ENCODE results near the gene KRTAP22-1. TPM values are rescaled to one million over a fixed set of nuclear protein-coding genes. Genes with fewer than 3 reads are reported as not detected.

KRTAP22-1 gene
- total RNA-seq (2021; fragmentation: NEBNext Ultra II Directional; extraction: Animal tissue kit (Norgen Biotek cat#: 25700)), result not detected
- long read RNA-seq, result 0 reads

DNA sequence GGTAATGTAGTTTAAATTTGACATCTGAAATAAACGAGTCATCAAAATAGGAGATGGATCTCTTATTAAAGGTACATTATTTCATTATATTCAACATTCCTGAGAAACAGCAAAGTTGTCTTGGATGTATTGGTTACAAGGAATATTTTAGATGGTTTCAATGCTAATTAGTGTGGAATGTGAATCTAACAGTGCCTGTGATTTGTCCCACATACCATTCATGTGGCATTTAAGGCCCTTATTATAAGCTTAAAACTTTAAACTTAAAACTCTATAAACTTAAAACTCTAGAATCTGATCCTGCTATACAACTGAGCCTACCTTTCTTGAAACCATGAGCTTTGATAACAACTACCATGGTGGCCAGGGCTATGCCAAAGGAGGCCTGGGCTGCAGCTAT lies at the start of gene KRTAP22-1:
Gene KRTAP22-1, plus strand, starts transcription at position 301 of the 400 bp plus-strand sequence.
- TF ChIP-seq, protein P1, sequence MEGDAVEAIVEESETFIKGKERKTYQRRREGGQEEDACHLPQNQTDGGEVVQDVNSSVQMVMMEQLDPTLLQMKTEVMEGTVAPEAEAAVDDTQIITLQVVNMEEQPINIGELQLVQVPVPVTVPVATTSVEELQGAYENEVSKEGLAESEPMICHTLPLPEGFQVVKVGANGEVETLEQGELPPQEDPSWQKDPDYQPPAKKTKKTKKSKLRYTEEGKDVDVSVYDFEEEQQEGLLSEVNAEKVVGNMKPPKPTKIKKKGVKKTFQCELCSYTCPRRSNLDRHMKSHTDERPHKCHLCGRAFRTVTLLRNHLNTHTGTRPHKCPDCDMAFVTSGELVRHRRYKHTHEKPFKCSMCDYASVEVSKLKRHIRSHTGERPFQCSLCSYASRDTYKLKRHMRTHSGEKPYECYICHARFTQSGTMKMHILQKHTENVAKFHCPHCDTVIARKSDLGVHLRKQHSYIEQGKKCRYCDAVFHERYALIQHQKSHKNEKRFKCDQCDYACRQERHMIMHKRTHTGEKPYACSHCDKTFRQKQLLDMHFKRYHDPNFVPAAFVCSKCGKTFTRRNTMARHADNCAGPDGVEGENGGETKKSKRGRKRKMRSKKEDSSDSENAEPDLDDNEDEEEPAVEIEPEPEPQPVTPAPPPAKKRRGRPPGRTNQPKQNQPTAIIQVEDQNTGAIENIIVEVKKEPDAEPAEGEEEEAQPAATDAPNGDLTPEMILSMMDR (IDR thresholded peaks at IDR 0.05), result no peak
- Mint-ChIP-seq H3K27ac (no peak within 1 kb of the TSS), H3K4me1 (ENCODE audit: low read depth) (no peaks in the 10 kb centered on the region), H3K36me3 (ENCODE audit: low read depth) (no peaks in the 10 kb centered on the region), H3K27me3 (ENCODE audit: insufficient read depth) (no peaks in the 10 kb centered on the region; the same call in 1 of the 2 replicates), H3K4me3 (no peak within 1 kb of the TSS), H3K9me3 (peaks cover 50% of the 10 kb centered on the region)
- no peak for DNase-seq

DNA sequence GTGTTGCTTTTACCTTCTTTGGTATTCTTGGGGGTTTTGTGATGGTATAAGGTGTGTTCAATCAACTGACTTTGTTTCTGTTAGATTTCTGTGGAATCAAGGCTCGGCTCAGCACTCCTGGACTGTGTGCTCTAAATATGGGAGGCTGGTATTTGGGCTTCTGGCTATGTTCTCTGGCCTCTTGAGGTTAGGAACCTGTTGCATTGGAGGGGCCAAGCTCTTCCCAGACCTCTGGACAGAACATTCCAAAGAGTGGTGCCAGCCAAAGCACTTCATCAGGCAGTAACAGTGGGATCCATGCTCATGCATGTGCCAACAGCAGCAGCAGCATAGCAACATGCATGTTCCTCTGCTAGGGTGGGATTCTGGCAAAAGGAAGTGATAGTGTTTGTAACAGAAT lies 48.1 kb upstream of the KRTAP22-1 start:
- Mint-ChIP-seq H3K27ac (no peak overlapping the region), H3K36me3 (ENCODE audit: low read depth) (peaks cover 6% of the 10 kb centered on the region; the same call in 1 of the 2 replicates), H3K27me3 (ENCODE audit: insufficient read depth) (no peaks in the 10 kb centered on the region), H3K4me1 (ENCODE audit: low read depth) (no peaks in the 10 kb centered on the region), H3K4me3 (no peak overlapping the region), H3K9me3 (peaks cover 60% of the 10 kb centered on the region)
- DNase-seq, result no peak
- TF ChIP-seq, protein P1 (IDR thresholded peaks at IDR 0.05), result no peak

- H3K27me3 Mint-ChIP-seq (ENCODE audit: insufficient read depth), result no peaks in the 10 kb centered on the region
- no peak overlapping the region for H3K27ac Mint-ChIP-seq
- no peak overlapping the region for H3K4me3 Mint-ChIP-seq
- DNase-seq, result no peak
- TF ChIP-seq, protein P1 (IDR thresholded peaks at IDR 0.05), result no peak
- H3K4me1 Mint-ChIP-seq (ENCODE audit: low read depth), result no peaks in the 10 kb centered on the region
- H3K9me3 Mint-ChIP-seq, result peaks cover 59% of the 10 kb centered on the region
- peaks cover 6% of the 10 kb centered on the region; the same call in 1 of the 2 replicates for H3K36me3 Mint-ChIP-seq (ENCODE audit: low read depth)
Measured at GRCh38 chr21:30555095-30555494, 45.8 kb upstream of the KRTAP22-1 start.

GRCh38 chr21:30561264-30561895 lies 39.5 kb upstream of the KRTAP22-1 start, which contains the start of gene KRTAP19-7:
KRTAP19-7 (minus strand) TSS chr21:30561314; CDS start chr21:30561289, 25 bp downstream.
- Mint-ChIP-seq H3K36me3 (ENCODE audit: low read depth) (no peaks in the 10 kb centered on the region), H3K4me3 (no peak within 1 kb of the TSS), H3K27ac (no peak within 1 kb of the TSS), H3K27me3 (ENCODE audit: insufficient read depth) (no peaks in the 10 kb centered on the region), H3K4me1 (ENCODE audit: low read depth) (no peaks in the 10 kb centered on the region), H3K9me3 (peaks cover 56% of the 10 kb centered on the region)
- TF ChIP-seq, protein P1 (IDR thresholded peaks at IDR 0.05), result no peak
- no peak for DNase-seq

- Mint-ChIP-seq H3K9me3 (peaks cover 52% of the 10 kb centered on the region), H3K27ac (no peak overlapping the region), H3K4me1 (ENCODE audit: low read depth) (no peaks in the 10 kb centered on the region), H3K4me3 (no peak overlapping the region), H3K27me3 (ENCODE audit: insufficient read depth) (no peaks in the 10 kb centered on the region), H3K36me3 (ENCODE audit: low read depth) (no peaks in the 10 kb centered on the region)
- no peak for DNase-seq
- TF ChIP-seq, protein P1 (IDR thresholded peaks at IDR 0.05), result no peak
Measured at GRCh38 chr21:30561957-30562356, 38.9 kb upstream of the KRTAP22-1 start.

Measured in HFFc6 (cell line).